Measurements from ENCODE around the gene CYP26B1.

CYP26B1 gene

GRCh38 chr2:72083751-72084583 is 63.7 kb downstream of the CYP26B1 start:
- no peak for DNase-seq (ENCODE audit: extremely low read depth in 1 of 2, low read depth in 1 of 2)

DNA sequence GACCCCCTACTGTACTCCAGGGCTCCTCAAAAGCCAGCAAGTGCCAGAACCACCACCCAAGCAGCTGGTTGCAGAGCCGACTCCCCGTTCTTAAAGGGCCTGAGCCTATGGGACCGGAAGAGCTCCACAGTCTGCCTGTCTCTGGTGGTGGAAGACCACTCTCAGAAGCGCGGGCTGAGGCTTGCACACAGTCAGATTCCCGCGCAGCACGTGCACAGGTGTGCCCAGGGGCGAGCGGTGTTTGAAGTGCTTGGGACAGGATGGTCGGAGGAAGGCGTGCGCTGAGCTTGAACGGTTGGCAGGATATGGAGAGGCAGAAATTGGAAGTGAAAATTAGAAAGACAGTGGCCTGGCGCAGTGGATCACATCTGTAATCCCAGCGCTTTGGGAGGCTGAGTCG is 64.8 kb downstream of the CYP26B1 start:
- no peak for DNase-seq (ENCODE audit: extremely low read depth in 1 of 2, low read depth in 1 of 2)

DNA sequence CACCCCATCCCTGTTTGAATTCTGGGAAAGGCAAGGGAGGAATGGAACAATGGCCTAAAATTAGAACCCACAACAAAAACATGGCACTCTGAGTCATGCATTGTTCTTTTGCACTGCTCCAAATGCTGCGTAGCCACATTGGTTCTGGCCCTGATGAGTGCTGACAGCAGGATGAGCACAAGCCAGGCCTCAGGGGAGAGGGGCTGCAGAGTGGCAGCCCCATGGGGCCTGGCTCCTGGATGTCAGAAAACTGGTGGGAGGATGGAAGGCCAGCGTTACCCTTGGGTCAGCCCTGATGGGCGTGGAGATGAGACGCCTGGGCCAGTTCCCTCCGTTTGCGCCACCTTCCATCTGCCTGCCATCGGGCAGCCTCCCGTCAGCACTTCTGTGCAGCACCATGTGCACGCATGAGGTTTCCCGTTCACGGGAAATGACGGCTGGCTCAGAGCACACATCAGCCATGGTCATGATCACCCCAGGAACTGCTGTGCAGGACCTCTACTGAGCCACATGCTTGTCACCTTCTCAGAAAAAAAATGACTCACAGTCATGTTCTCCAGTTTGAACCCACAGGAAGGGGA is 65.6 kb downstream of the CYP26B1 start:
- DNase-seq (ENCODE audit: extremely low read depth in 1 of 2, low read depth in 1 of 2) = no peak

- no peak for DNase-seq (ENCODE audit: extremely low read depth in 1 of 2, low read depth in 1 of 2)
These were observed 66.2 kb downstream of the CYP26B1 start for GRCh38 chr2:72081451-72081850.

DNA sequence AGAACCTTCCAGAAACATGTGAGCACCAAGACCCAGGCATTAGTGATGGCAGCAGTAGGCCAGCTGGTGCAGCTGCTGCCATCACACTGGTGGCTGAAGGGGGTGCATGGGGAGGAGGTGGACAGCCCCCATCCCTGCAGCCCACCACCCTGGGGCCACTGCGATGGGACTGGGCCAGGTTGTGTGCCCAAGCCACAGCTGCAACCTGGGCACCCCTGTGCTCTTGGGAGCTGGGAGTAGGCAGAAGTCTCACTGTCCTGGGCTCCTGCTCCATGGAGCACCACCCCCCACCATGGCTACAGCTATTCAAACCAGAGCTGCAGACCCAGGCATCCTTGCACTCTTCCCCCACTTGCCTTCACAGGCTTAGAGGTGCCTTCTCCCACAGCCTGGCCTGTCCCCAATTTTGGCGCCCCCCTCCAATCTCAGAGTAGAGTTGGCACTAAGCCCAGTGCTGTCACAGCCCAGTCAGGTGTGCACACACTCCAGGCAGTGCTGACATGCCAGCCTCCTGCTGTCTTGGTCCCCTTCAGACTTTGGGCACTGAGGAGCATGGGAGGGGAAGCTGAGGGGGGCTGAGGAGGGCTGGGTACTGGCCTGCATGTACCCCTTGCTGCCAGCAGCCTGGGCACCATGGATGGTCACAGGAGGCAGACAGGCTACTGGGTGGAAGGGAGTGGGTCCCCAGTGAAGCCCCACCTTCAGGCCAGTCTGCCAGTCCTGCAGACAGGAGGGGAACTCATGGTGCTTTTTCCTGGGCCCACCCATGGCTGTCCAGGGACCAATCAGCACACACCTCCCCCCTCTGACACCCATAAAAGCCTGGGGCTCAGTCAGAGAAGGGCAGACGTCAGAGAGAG is 67.1 kb downstream of the CYP26B1 start:
- DNase-seq (ENCODE audit: extremely low read depth in 1 of 2, low read depth in 1 of 2) = no peak
